GM12878 (cell line): ENCODE data around the gene CENPC. TPM values are rescaled to one million over a fixed set of nuclear protein-coding genes. Genes with fewer than 3 reads are reported as not detected.

Source experiments
- CEBPB ChIP-seq, 2 experiments: fragments of 150-350 bp in 1 of 2; IDR thresholded peaks; 2 replicates each; pipeline ENCODE4 v1.6.1; 2012 to 2014; ENCODE audit warnings: low read depth in 2 of 2, low read length in 2 of 2, borderline replicate concordance in 1 of 2, inconsistent platforms in 1 of 2
- CHD1 ChIP-seq: IDR thresholded peaks from 2 replicates; pipeline ENCODE4 v1.6.1; 2012; ENCODE audit warnings: low read depth, low read length, improper control_type of control experiment
- DPF2 ChIP-seq: fragments of 450-650 bp; IDR thresholded peaks from 2 replicates; pipeline ENCODE4 v1.6.1; 2017; ENCODE audit warnings: mild to moderate bottlenecking
- EP300 ChIP-seq, 2 experiments: fragments of 150-350 bp in 1 of 2; IDR thresholded peaks; 2 replicates each; pipeline ENCODE4 v1.6.1; 2011 to 2012; ENCODE audit warnings: low read depth in 2 of 2, low read length in 2 of 2, borderline replicate concordance in 1 of 2, improper control_type of control experiment in 1 of 2, inconsistent platforms in 1 of 2; ENCODE audit not compliant: control insufficient read depth in 1 of 2
- HDAC6 ChIP-seq: fragments of 200-600 bp; sonication (generic); IDR thresholded peaks from one replicate; pipeline ENCODE4 v1.8.0; 2017; ENCODE audit warnings: antibody characterized with exemption; ENCODE audit not compliant: unreplicated experiment
- IKZF2 ChIP-seq, 2 experiments: fragments of 450-650 bp; IDR thresholded peaks; 2 replicates each; pipeline ENCODE4 v1.6.1; 2017; ENCODE audit warnings: mild to moderate bottlenecking in 2 of 2, moderate library complexity in 2 of 2
- REST ChIP-seq: IDR thresholded peaks from 2 replicates; pipeline ENCODE4 v1.6.1; 2012; ENCODE audit warnings: mild to moderate bottlenecking, low read depth, low read length
- SMAD1 ChIP-seq: fragments of 450-650 bp; IDR thresholded peaks from 2 replicates; pipeline ENCODE4 v1.6.1; 2018; ENCODE audit warnings: mild to moderate bottlenecking, low read depth; ENCODE audit not compliant: partially characterized antibody
- TCF12 ChIP-seq: IDR thresholded peaks from 2 replicates; pipeline ENCODE4 v1.6.1; 2011; ENCODE audit warnings: low read depth, mild to moderate bottlenecking, low read length
- polyA plus RNA-seq, 11 experiments: library from polyadenylated mRNA; depleted of rRNA in 4 of 11; unstranded in 6 of 11; stranded (reverse) in 5 of 11; fragments of >200 nt; fragmentation: Nextera tagmentation in 4 of 11; fragmentation: Illumina TruSeq in 1 of 11; extraction: Ambion mirVana in 4 of 11; extraction: Trizol in 1 of 11; gene quantifications; 1 replicate in 1 of 11; 2 replicates in 10 of 11; pipeline versions ENCODE4 v1.2.1 to v1.2.3, GENCODE V29; 2011 to 2016; ENCODE audit warnings: inconsistent platforms in 2 of 11, missing spikeins in 2 of 11, low read depth in 1 of 11
- total RNA-seq, 4 experiments: library from RNA; depleted of rRNA in 3 of 4; stranded (reverse); fragments of >200 nt in 3 of 4; fragmentation: Illumina TruSeq in 1 of 4; extraction: Trizol in 1 of 4; gene quantifications; 2 replicates each; pipeline versions ENCODE4 v1.2.1 to v1.2.3, GENCODE V29; 2013 to 2021
- TF ChIP-seq, protein P1 (sequence below): IDR thresholded peaks from 2 replicates; pipeline ENCODE4 v1.6.1; 2012; ENCODE audit warnings: low read depth, low read length, improper control_type of control experiment

The CENPC gene
- total and polyA plus RNA-seq, 10 of the 15 experiments (the other 5 are each of a cell fraction or from before 2014, with no cell fraction given) = 13.1 to 34.9 (median 20.3) TPM

DNA sequence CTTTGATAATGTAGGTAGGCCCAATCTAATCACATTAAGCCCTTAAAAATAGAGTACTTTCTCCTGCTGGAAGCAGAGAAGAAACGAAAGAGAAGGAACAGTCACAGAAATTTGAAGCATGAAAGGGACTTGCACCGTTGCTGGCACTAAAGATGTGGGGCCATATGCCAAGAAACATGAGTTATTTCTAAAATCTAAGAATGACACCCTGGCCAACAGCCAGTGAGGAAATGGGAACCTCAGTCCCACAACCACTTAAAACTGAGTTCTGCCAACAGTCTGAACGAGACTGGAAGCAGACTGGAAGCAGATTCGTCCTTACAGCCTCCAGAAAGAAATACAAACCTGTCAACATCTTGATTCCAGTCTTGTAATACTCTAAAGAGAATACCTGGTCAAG is 70.1 kb downstream of the CENPC start (continued):
- TF ChIP-seq EP300 (IDR thresholded peaks at IDR 0.05; ENCODE audit: borderline replicate concordance in 1 of 2, control insufficient read depth in 1 of 2, low read depth in 2 of 2, low read length in 2 of 2) (no peak), TCF12 (no peak), IKZF2 (IDR thresholded peaks at IDR 0.05) (no peak), CEBPB (IDR thresholded peaks at IDR 0.05; ENCODE audit: borderline replicate concordance in 1 of 2, low read depth in 2 of 2, low read length in 2 of 2) (no peak), HDAC6 (no peak), SMAD1 (no peak), DPF2 (no peak), CHD1 (no peak), REST (no peak)
- TF ChIP-seq, protein P1, sequence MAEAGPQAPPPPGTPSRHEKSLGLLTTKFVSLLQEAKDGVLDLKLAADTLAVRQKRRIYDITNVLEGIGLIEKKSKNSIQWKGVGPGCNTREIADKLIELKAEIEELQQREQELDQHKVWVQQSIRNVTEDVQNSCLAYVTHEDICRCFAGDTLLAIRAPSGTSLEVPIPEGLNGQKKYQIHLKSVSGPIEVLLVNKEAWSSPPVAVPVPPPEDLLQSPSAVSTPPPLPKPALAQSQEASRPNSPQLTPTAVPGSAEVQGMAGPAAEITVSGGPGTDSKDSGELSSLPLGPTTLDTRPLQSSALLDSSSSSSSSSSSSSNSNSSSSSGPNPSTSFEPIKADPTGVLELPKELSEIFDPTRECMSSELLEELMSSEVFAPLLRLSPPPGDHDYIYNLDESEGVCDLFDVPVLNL = no peak
